KMS-11 (cell line): ENCODE measurements around the gene KHK.

Source experiments
- H2AFZ ChIP-seq: fragments of 200-600 bp; sonication (generic); 2 replicates; pipeline ENCODE4 v1.6.1; 2016; ENCODE audit warnings: antibody characterized with exemption, mixed run types, low read depth
- H3K27ac ChIP-seq: fragments of 200-600 bp; sonication (generic); 2 replicates; pipeline ENCODE4 v1.6.1; 2016; ENCODE audit warnings: mild to moderate bottlenecking, mixed run types
- H3K27me3 ChIP-seq: fragments of 200-600 bp; sonication (generic); 2 replicates; pipeline ENCODE4 v1.6.1; 2017; ENCODE audit warnings: mild to moderate bottlenecking, low read depth, mixed run types, moderate library complexity; ENCODE audit not compliant: insufficient read depth
- H3K36me3 ChIP-seq: fragments of 200-600 bp; sonication (generic); 2 replicates; pipeline ENCODE4 v1.6.1; 2017; ENCODE audit warnings: mild to moderate bottlenecking, mixed run types; ENCODE audit not compliant: insufficient read depth
- H3K4me1 ChIP-seq: fragments of 200-600 bp; sonication (generic); 2 replicates; pipeline ENCODE4 v1.6.1; 2016; ENCODE audit warnings: mild to moderate bottlenecking, low read depth, mixed run types; ENCODE audit not compliant: poor library complexity, severe bottlenecking
- H3K4me2 ChIP-seq: fragments of 200-600 bp; sonication (generic); 2 replicates; pipeline ENCODE4 v1.7.0; 2016; ENCODE audit warnings: mild to moderate bottlenecking, mixed run types
- H3K4me3 ChIP-seq: fragments of 200-600 bp; sonication (generic); IDR thresholded peaks from 2 replicates; pipeline ENCODE4 v1.6.1; 2017; ENCODE audit warnings: low read depth, low read length, mixed read lengths; ENCODE audit not compliant: insufficient read depth
- H3K79me2 ChIP-seq: fragments of 200-600 bp; sonication (generic); 2 replicates; pipeline ENCODE4 v1.6.1; 2016; ENCODE audit warnings: low read depth, mixed run types; ENCODE audit not compliant: insufficient read depth
- H3K9ac ChIP-seq: fragments of 200-600 bp; sonication (generic); 2 replicates; pipeline ENCODE4 v1.6.1; 2016; ENCODE audit warnings: mild to moderate bottlenecking, mixed run types
- H4K20me1 ChIP-seq: fragments of 200-600 bp; sonication (generic); 2 replicates; pipeline ENCODE4 v1.6.1; 2016; ENCODE audit warnings: mild to moderate bottlenecking, mixed run types; ENCODE audit not compliant: insufficient read depth
- TF ChIP-seq, protein P1 (sequence below): fragments of 200-600 bp; sonication (generic); conservative IDR thresholded peaks from 2 replicates; pipeline ENCODE4 v1.6.1; 2017; ENCODE audit warnings: low read depth, mild to moderate bottlenecking, antibody characterized with exemption, low read length, moderate library complexity, mixed read lengths

The KHK gene

DNA sequence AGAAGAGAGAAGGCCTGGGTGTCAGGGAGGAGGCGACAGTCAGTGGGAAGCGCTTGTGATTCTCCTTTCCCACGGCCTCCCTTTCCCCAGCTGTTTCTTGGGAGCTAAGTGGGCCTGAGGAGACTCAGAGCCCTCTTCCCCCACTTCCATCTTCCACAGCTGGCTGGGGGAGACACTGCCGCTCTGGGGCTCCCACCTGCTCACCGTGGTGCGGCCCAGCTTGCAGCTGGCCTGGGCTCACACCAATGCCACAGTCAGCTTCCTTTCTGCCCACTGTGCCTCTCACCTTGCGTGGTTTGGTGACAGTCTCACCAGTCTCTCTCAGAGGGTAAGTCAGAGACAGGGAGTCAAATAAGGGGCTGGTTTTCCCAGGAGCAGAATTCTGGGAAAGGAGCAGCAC lies 46.7 kb upstream of the KHK start:
- Histone ChIP-seq H3K4me1 (no peaks in the 10 kb centered on the region), H4K20me1 (no peaks in the 10 kb centered on the region), H3K9ac (no peak overlapping the region), H2AFZ (no peak overlapping the region), H3K27me3 (no peaks in the 10 kb centered on the region), H3K36me3 (no peaks in the 10 kb centered on the region), H3K79me2 (no peaks in the 10 kb centered on the region), H3K4me2 (no peak overlapping the region), H3K4me3 (no peak overlapping the region), H3K27ac (no peak overlapping the region)
- TF ChIP-seq, protein P1, sequence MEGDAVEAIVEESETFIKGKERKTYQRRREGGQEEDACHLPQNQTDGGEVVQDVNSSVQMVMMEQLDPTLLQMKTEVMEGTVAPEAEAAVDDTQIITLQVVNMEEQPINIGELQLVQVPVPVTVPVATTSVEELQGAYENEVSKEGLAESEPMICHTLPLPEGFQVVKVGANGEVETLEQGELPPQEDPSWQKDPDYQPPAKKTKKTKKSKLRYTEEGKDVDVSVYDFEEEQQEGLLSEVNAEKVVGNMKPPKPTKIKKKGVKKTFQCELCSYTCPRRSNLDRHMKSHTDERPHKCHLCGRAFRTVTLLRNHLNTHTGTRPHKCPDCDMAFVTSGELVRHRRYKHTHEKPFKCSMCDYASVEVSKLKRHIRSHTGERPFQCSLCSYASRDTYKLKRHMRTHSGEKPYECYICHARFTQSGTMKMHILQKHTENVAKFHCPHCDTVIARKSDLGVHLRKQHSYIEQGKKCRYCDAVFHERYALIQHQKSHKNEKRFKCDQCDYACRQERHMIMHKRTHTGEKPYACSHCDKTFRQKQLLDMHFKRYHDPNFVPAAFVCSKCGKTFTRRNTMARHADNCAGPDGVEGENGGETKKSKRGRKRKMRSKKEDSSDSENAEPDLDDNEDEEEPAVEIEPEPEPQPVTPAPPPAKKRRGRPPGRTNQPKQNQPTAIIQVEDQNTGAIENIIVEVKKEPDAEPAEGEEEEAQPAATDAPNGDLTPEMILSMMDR, result no peak

DNA sequence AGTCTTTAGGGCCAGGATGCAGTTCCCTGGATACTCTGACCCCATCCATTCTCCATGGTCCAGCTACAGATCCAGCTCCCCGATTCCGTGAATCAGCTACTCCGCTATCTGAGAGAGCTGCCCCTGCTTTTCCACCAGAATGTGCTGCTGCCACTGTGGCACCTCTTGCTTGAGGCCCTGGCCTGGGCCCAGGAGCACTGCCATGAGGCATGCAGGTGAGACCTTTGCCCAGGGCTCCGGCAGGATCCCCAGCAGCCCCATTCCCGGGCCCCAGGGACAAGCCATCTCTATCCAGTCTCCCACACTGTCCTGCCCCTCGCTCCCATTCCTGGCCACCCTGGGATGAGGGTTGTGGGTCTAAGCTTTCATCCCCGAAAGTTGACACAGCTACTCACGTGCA lies 46.3 kb upstream of the KHK start:
- no peak overlapping the region for H3K9ac ChIP-seq
- H3K79me2 ChIP-seq, result no peaks in the 10 kb centered on the region
- no peak overlapping the region for H3K4me3 ChIP-seq
- H3K27ac ChIP-seq, result no peak overlapping the region
- TF ChIP-seq, protein P1, result no peak
- no peak overlapping the region for H3K4me2 ChIP-seq
- H3K4me1 ChIP-seq, result no peaks in the 10 kb centered on the region
- no peak overlapping the region for H2AFZ ChIP-seq
- H3K36me3 ChIP-seq, result no peaks in the 10 kb centered on the region
- no peaks in the 10 kb centered on the region for H3K27me3 ChIP-seq
- H4K20me1 ChIP-seq, result no peaks in the 10 kb centered on the region

DNA sequence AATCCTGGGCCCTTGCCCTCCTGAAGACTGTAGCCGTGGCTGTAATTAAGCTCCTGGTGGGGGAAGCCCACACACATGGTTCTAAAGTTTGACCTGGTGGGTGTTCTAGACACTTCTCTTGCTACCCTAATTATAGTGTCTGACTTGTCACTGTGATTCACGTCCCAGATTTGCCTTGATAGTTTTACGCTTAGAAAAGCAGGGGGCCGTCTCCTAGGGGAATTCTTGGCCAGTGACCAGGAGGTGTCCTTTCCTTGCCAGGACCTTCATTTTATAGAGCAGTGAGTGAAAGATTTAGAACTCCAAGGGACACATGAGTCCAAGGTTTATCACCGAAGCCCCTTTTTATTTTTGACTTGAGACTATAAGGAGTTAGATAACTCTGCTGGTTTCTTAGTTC lies 44.8 kb upstream of the KHK start:
- H3K4me1 ChIP-seq, result no peaks in the 10 kb centered on the region
- no peak overlapping the region for H3K9ac ChIP-seq
- H3K4me2 ChIP-seq, result no peak overlapping the region
- no peak overlapping the region for H3K27ac ChIP-seq
- TF ChIP-seq, protein P1, result no peak
- no peak overlapping the region for H2AFZ ChIP-seq
- H3K4me3 ChIP-seq, result no peak overlapping the region
- H3K27me3 ChIP-seq, result no peaks in the 10 kb centered on the region
- no peaks in the 10 kb centered on the region for H4K20me1 ChIP-seq
- no peaks in the 10 kb centered on the region for H3K79me2 ChIP-seq
- H3K36me3 ChIP-seq, result no peaks in the 10 kb centered on the region

DNA sequence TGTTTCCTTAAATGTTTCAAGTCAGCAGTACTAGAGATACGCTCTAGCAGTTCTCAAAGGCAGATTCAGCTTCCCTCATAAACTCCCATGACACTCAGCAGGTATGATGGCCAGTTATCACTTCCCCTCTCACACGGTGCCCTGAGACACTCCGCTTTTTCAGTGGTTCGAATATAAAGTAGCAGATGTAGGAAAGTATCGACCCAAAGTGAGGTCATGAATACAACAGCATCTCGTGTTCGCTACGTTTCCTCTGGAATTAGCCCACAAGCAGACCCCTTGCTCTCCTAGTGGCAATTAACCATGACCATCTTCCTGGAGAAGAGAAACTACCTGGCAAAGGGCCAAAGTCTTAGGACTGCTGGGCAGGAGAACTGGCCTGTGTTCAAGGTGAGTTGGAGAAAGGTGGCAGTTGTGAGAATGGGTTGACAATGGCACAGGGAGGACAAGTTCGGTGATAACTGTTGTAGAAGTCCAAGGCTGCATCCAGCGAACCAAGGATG lies 44.4 kb upstream of the KHK start:
- no peaks in the 10 kb centered on the region for H3K36me3 ChIP-seq
- no peak overlapping the region for H3K9ac ChIP-seq
- no peak overlapping the region for H3K27ac ChIP-seq

More for the DNA sequence above, 44.4 kb upstream of the KHK start:
- H3K79me2 ChIP-seq, result no peaks in the 10 kb centered on the region
- TF ChIP-seq, protein P1, result no peak
- H3K4me3 ChIP-seq, result no peak overlapping the region
- H2AFZ ChIP-seq, result no peak overlapping the region
- H4K20me1 ChIP-seq, result no peaks in the 10 kb centered on the region
- H3K4me2 ChIP-seq, result no peak overlapping the region
- no peaks in the 10 kb centered on the region for H3K4me1 ChIP-seq
- H3K27me3 ChIP-seq, result no peaks in the 10 kb centered on the region
